ENCODE measurements around the gene DCHS2. TPM values are rescaled to one million over a fixed set of nuclear protein-coding genes. Genes with fewer than 3 reads are reported as not detected.
A peak's percentile ranks its signal among the peaks of the same experiment; 100 is the strongest.

DCHS2 gene
- total RNA-seq, 2 donors from 2014 or later, result 0.13 to 0.24 TPM

DNA sequence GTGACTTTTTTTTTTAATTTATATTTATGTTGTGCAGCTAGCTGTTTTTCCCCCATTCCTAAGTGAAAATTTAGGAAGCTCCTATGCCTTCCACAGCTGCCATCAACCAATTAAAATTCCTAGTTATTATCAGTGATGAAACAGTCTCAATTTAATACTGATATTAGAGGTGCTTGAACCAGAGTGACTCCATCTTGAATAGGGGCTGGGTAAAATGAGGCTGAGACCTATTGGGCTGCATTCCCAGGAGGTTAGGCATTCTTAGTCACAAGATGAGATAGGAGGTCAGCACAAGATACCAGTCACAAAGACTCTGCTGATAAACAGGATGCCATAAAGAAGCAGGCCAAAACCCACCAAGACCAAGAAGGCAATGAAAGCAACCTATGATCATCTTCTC, 136.7 kb downstream of the DCHS2 start:
- Mint-ChIP-seq H3K9me3 (no peaks in the 10 kb centered on the region), H3K36me3 (ENCODE audit: low read depth) (no peaks in the 10 kb centered on the region), H3K4me1 (peaks cover 3% of the 10 kb centered on the region), H3K4me3 (no peak overlapping the region), H3K27ac (no peak overlapping the region), H3K27me3 (ENCODE audit: insufficient read depth) (no peaks in the 10 kb centered on the region)
- H3K4me3 ChIP-seq (ENCODE audit: low read length), result no peak overlapping the region
- H3K36me3 ChIP-seq (ENCODE audit: control insufficient read depth, insufficient read depth, low read length), result no peaks in the 10 kb centered on the region
- H3K4me1 ChIP-seq (ENCODE audit: control insufficient read depth, insufficient read depth, low read length), result no peaks in the 10 kb centered on the region
- no peak overlapping the region for H3K9ac ChIP-seq (ENCODE audit: extremely low read depth, low read length, poor library complexity, severe bottlenecking)
- H3K27me3 ChIP-seq (ENCODE audit: control insufficient read depth, insufficient read depth, low read length, poor library complexity, severe bottlenecking), result no peaks in the 10 kb centered on the region
- no peak for DNase-seq
- TF ChIP-seq, protein P1, sequence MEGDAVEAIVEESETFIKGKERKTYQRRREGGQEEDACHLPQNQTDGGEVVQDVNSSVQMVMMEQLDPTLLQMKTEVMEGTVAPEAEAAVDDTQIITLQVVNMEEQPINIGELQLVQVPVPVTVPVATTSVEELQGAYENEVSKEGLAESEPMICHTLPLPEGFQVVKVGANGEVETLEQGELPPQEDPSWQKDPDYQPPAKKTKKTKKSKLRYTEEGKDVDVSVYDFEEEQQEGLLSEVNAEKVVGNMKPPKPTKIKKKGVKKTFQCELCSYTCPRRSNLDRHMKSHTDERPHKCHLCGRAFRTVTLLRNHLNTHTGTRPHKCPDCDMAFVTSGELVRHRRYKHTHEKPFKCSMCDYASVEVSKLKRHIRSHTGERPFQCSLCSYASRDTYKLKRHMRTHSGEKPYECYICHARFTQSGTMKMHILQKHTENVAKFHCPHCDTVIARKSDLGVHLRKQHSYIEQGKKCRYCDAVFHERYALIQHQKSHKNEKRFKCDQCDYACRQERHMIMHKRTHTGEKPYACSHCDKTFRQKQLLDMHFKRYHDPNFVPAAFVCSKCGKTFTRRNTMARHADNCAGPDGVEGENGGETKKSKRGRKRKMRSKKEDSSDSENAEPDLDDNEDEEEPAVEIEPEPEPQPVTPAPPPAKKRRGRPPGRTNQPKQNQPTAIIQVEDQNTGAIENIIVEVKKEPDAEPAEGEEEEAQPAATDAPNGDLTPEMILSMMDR (conservative IDR thresholded peaks at IDR 0.05), result no peak
- no peaks in the 10 kb centered on the region for H3K9me3 ChIP-seq (ENCODE audit: control insufficient read depth, low read length)
- H3K27ac ChIP-seq (ENCODE audit: low read depth, low read length), result no peak overlapping the region

DNA sequence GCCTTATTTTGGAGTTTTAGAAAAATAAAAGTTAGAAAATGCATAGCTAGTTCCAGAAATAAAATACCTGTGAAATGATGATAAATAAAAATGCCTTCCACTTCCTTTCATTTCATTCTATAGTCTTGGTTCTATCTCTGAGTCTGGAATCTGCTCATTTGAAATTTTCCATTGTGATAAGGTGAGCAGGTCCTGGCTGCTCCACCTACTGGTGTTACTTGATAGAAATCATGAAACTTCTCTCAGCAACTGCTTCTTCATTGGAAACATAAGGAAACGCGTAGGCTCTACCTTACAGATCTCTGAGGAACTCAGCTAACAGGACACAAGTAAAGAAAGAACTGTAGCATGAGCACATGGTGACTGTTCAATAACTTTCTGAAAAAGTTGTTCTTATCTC, 141.8 kb downstream of the DCHS2 start:
- H3K27ac ChIP-seq (ENCODE audit: low read depth, low read length), result no peak overlapping the region
- WGBS, 2 experiments (ENCODE audit: insufficient coverage in 1 of 2, insufficient read length in 1 of 2), result 83 to 93% methylated on average over 2 of the region's 2 CpGs
- no peaks in the 10 kb centered on the region for H3K27me3 Mint-ChIP-seq (ENCODE audit: insufficient read depth)
- H3K27ac Mint-ChIP-seq, result no peak overlapping the region
- peaks cover 3% of the 10 kb centered on the region for H3K4me1 Mint-ChIP-seq
- H3K4me3 ChIP-seq (ENCODE audit: low read length), result no peak overlapping the region
- H3K9me3 ChIP-seq (ENCODE audit: control insufficient read depth, low read length), result no peaks in the 10 kb centered on the region
- no peak overlapping the region for H3K9ac ChIP-seq (ENCODE audit: extremely low read depth, low read length, poor library complexity, severe bottlenecking)
- no peaks in the 10 kb centered on the region for H3K36me3 Mint-ChIP-seq (ENCODE audit: low read depth)
- no peak overlapping the region for H3K4me3 Mint-ChIP-seq
- TF ChIP-seq, protein P1 (conservative IDR thresholded peaks at IDR 0.05), result peak; percentile 76
- no peaks in the 10 kb centered on the region for H3K27me3 ChIP-seq (ENCODE audit: control insufficient read depth, insufficient read depth, low read length, poor library complexity, severe bottlenecking)
- no peaks in the 10 kb centered on the region for H3K36me3 ChIP-seq (ENCODE audit: control insufficient read depth, insufficient read depth, low read length)
- H3K4me1 ChIP-seq (ENCODE audit: control insufficient read depth, insufficient read depth, low read length), result no peaks in the 10 kb centered on the region
- no peak for DNase-seq
- no peaks in the 10 kb centered on the region for H3K9me3 Mint-ChIP-seq

DNA sequence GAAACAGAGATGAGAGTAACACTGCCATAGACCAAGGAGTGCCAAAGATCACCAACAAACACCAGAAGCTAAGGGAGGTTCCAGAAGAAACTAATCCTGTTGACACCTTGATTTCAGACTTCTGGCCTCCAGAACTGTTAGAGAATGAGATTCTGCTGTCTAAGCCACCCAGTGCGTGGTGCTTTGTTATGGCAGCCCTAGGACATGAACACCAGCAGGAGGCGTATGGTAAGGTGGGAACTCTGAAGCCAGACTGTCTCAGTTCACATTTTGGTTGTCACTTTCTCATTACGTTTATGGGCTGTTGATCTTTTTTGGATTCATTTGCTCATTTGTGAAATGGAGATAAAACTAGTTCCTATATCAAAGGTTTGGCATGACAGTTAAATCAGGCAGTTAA, 142.9 kb downstream of the DCHS2 start:
- Mint-ChIP-seq H3K9me3 (no peaks in the 10 kb centered on the region), H3K4me1 (peaks cover 6% of the 10 kb centered on the region), H3K36me3 (ENCODE audit: low read depth) (no peaks in the 10 kb centered on the region), H3K27ac (no peak overlapping the region), H3K4me3 (no peak overlapping the region), H3K27me3 (ENCODE audit: insufficient read depth) (no peaks in the 10 kb centered on the region)
- Histone ChIP-seq H3K27ac (ENCODE audit: low read depth, low read length) (no peak overlapping the region), H3K27me3 (ENCODE audit: control insufficient read depth, insufficient read depth, low read length, poor library complexity, severe bottlenecking) (no peaks in the 10 kb centered on the region), H3K4me3 (ENCODE audit: low read length) (no peak overlapping the region), H3K36me3 (ENCODE audit: control insufficient read depth, insufficient read depth, low read length) (no peaks in the 10 kb centered on the region), H3K9me3 (ENCODE audit: control insufficient read depth, low read length) (no peaks in the 10 kb centered on the region), H3K9ac (ENCODE audit: extremely low read depth, low read length, poor library complexity, severe bottlenecking) (no peak overlapping the region), H3K4me1 (ENCODE audit: control insufficient read depth, insufficient read depth, low read length) (no peaks in the 10 kb centered on the region)
- TF ChIP-seq, protein P1 (conservative IDR thresholded peaks at IDR 0.05), result peak; percentile 64
- DNase-seq, result peak; percentile 56
- 85 to 94% methylated on average over 3 of the region's 3 CpGs for WGBS, 2 experiments (ENCODE audit: insufficient coverage in 1 of 2, insufficient read length in 1 of 2)
